IMR-90 (cell line): ENCODE results near the gene AAMDC. TPM values are rescaled to one million over a fixed set of nuclear protein-coding genes. Genes with fewer than 3 reads are reported as not detected.

Source experiments
- ATAC-seq: fragments of 200-7000 bp; cut with Tn5 transposase; 2 replicates; pipeline ENCODE4 v1.9.1; 2020; ENCODE audit warnings: low read depth, mild to moderate bottlenecking, moderate library complexity
- BruUV-seq: library from RNA; stranded (reverse); fragments of 400-500 nt; replicated peaks from 2 replicates; lab custom pipeline; 2021; lab: Mats Ljungman, UMichigan
- CTCF ChIA-PET: fragments of 300-600 bp; formaldehyde crosslinking; extraction: SDS; loops from one replicate; lab custom pipeline; 2021; ENCODE audit warnings: antibody characterized with exemption; lab: Yijun Ruan, JAX
- POLR2A ChIA-PET: fragments of 300-600 bp; sonication (Branson Sonifier 250); formaldehyde crosslinking; loops from one replicate; lab custom pipeline; 2022; ENCODE audit warnings: antibody characterized with exemption; ENCODE audit not compliant: unreplicated experiment; lab: Charles Lee
- DNase-seq: peaks from one replicate; pipeline ENCODE4 v3.0.0; 2013
- H2AFZ ChIP-seq: replicated peaks from 2 replicates; pipeline ENCODE3; 2013; ENCODE audit warnings: low read length, mild to moderate bottlenecking; ENCODE audit not compliant: poor library complexity
- H2AK5ac ChIP-seq: 2 replicates; pipeline ENCODE4 v1.6.1; 2013; ENCODE audit warnings: low read depth, low read length, inconsistent platforms
- H2AK9ac ChIP-seq: replicated peaks from 2 replicates; pipeline ENCODE3; 2013; ENCODE audit warnings: mild to moderate bottlenecking, low read depth, low read length, moderate library complexity; ENCODE audit not compliant: poor library complexity
- H2BK120ac ChIP-seq: 2 replicates; pipeline ENCODE4 v1.6.1; 2013; ENCODE audit warnings: low read depth, low read length, inconsistent platforms
- H2BK15ac ChIP-seq: 3 replicates; pipeline ENCODE4 v1.6.1; 2013; ENCODE audit warnings: low read depth, low read length, inconsistent platforms
- H2BK20ac ChIP-seq: 2 replicates; pipeline ENCODE4 v1.6.1; 2013; ENCODE audit warnings: low read depth, mild to moderate bottlenecking, inconsistent platforms, low read length, moderate library complexity
- H2BK5ac ChIP-seq: 2 replicates; pipeline ENCODE4 v1.6.1; 2013; ENCODE audit warnings: mild to moderate bottlenecking, low read depth, low read length, inconsistent platforms; ENCODE audit not compliant: poor library complexity, severe bottlenecking
- H3K14ac ChIP-seq: replicated peaks from 2 replicates; pipeline ENCODE4 v1.6.1; 2013; ENCODE audit warnings: low read depth, low read length, inconsistent platforms
- H3K18ac ChIP-seq: 2 replicates; pipeline ENCODE4 v1.6.1; 2013; ENCODE audit warnings: low read depth, low read length, control low read depth
- H3K23ac ChIP-seq: 2 replicates; pipeline ENCODE4 v1.6.1; 2013; ENCODE audit warnings: low read depth, low read length, inconsistent platforms
- H3K27ac ChIP-seq: 2 replicates; pipeline ENCODE4 v1.5.1; 2013; ENCODE audit warnings: mild to moderate bottlenecking, control low read depth, low read length; ENCODE audit not compliant: insufficient read depth
- H3K27me3 ChIP-seq: 2 replicates; pipeline ENCODE4 v1.6.1; 2013; ENCODE audit warnings: low read length; ENCODE audit not compliant: control insufficient read depth, insufficient read depth
- H3K36me3 ChIP-seq: 2 replicates; pipeline ENCODE4 v1.6.1; 2013; ENCODE audit warnings: low read length, mixed read lengths; ENCODE audit not compliant: control insufficient read depth, insufficient read depth
- H3K4ac ChIP-seq: 2 replicates; pipeline ENCODE4 v1.6.1; 2013; ENCODE audit warnings: low read depth, low read length, inconsistent platforms
- H3K4me1 ChIP-seq: 2 replicates; pipeline ENCODE4 v1.6.1; 2013; ENCODE audit warnings: low read length, mixed read lengths; ENCODE audit not compliant: control insufficient read depth, insufficient read depth
- H3K4me2 ChIP-seq: 2 replicates; pipeline ENCODE4 v1.6.1; 2013; ENCODE audit warnings: low read depth, mild to moderate bottlenecking, control low read depth, low read length, moderate library complexity
- H3K4me3 ChIP-seq: 2 replicates; pipeline ENCODE4 v1.5.1; 2013; ENCODE audit warnings: low read depth, mild to moderate bottlenecking, control low read depth, low read length, moderate library complexity; ENCODE audit not compliant: insufficient read depth
- H3K56ac ChIP-seq: 2 replicates; pipeline ENCODE4 v1.6.1; 2013; ENCODE audit warnings: low read length, inconsistent platforms; ENCODE audit not compliant: insufficient read depth; ENCODE audit errors: extremely low read depth
- H3K79me1 ChIP-seq, 2 experiments: 2 replicates each; pipeline ENCODE4 v1.6.1; 2013; ENCODE audit warnings: low read length in 2 of 2, inconsistent platforms in 1 of 2, low read depth in 1 of 2
- H3K9ac ChIP-seq: 2 replicates; pipeline ENCODE4 v1.6.1; 2013; ENCODE audit warnings: low read depth, low read length, control low read depth
- H3K9me1 ChIP-seq: 2 replicates; pipeline ENCODE4 v1.6.1; 2013; ENCODE audit warnings: low read length, inconsistent platforms; ENCODE audit not compliant: insufficient read depth
- H3K9me3 ChIP-seq: 2 replicates; pipeline ENCODE4 v1.6.1; 2013; ENCODE audit warnings: low read length; ENCODE audit not compliant: control insufficient read depth, insufficient read depth
- H4K20me1 ChIP-seq: 2 replicates; pipeline ENCODE4 v1.6.1; 2013; ENCODE audit warnings: low read length, inconsistent platforms; ENCODE audit not compliant: insufficient read depth
- H4K5ac ChIP-seq: 2 replicates; pipeline ENCODE4 v1.6.1; 2013; ENCODE audit warnings: mild to moderate bottlenecking, low read depth, low read length, control low read depth
- H4K8ac ChIP-seq, 2 experiments: 2 replicates each; pipeline ENCODE4 v1.6.1; 2013; ENCODE audit warnings: low read depth in 2 of 2, low read length in 2 of 2, control low read depth in 1 of 2, inconsistent platforms in 1 of 2
- H4K91ac ChIP-seq: 2 replicates; pipeline ENCODE4 v1.6.1; 2013; ENCODE audit warnings: low read depth, low read length, inconsistent platforms; ENCODE audit not compliant: insufficient read depth
- BHLHE40 ChIP-seq: fragments of 150-350 bp; IDR thresholded peaks from 2 replicates; pipeline ENCODE4 v1.6.1; 2016; ENCODE audit warnings: mild to moderate bottlenecking, low read depth, low read length
- CEBPB ChIP-seq: IDR thresholded peaks from 2 replicates; pipeline ENCODE4 v1.6.1; 2012; ENCODE audit warnings: low read depth, low read length, improper control_type of control experiment
- FOS ChIP-seq: fragments of 150-350 bp; IDR thresholded peaks from 2 replicates; pipeline ENCODE4 v1.6.1; 2016; ENCODE audit warnings: low read depth, low read length
- MAFK ChIP-seq: IDR thresholded peaks from 2 replicates; pipeline ENCODE4 v1.6.1; 2012; ENCODE audit warnings: low read depth, low read length, improper control_type of control experiment
- MAZ ChIP-seq: IDR thresholded peaks from 2 replicates; pipeline ENCODE4 v1.6.1; 2012; ENCODE audit warnings: low read depth, mild to moderate bottlenecking, low read length, improper control_type of control experiment, moderate library complexity, borderline replicate concordance
- MXI1 ChIP-seq: IDR thresholded peaks from 2 replicates; pipeline ENCODE4 v1.6.1; 2012; ENCODE audit warnings: low read depth, mild to moderate bottlenecking, low read length, moderate library complexity, borderline replicate concordance
- NFE2L2 ChIP-seq: fragments of 150-350 bp; IDR thresholded peaks from 2 replicates; pipeline ENCODE4 v1.6.1; 2016; ENCODE audit warnings: low read depth, mild to moderate bottlenecking, low read length
- POLR2A ChIP-seq: IDR thresholded peaks from 2 replicates; pipeline ENCODE4 v1.6.1; 2012; ENCODE audit warnings: mild to moderate bottlenecking, low read depth, low read length
- RCOR1 ChIP-seq: IDR thresholded peaks from 2 replicates; pipeline ENCODE4 v1.6.1; 2012; ENCODE audit warnings: mild to moderate bottlenecking, low read length, improper control_type of control experiment; ENCODE audit not compliant: insufficient replicate concordance
- SMC3 ChIP-seq: fragments of 150-350 bp; IDR thresholded peaks from 2 replicates; pipeline ENCODE4 v1.6.1; 2016; ENCODE audit warnings: low read depth, mild to moderate bottlenecking, antibody characterized with exemption, low read length, moderate library complexity
- WGBS, 2 experiments: methylation state at CpG; one replicate each; pipeline versions ENCODE4 v1.1.5 to v1.1.7; 2013; ENCODE audit warnings: missing lambda C conversion rate in 2 of 2; ENCODE audit not compliant: insufficient read length in 1 of 2; ENCODE audit errors: extremely low coverage in 2 of 2; 5-methylcytosine and 5-hydroxymethylcytosine counted together
- dilution Hi-C: fragments of 300-500 bp; cut with HindIII; formaldehyde crosslinking; loops from one replicate; pipeline ENCODE4 v1.14.3; 2018; ENCODE audit warnings: low sequenced_read_pairs; ENCODE audit not compliant: unreplicated experiment
- in situ Hi-C: fragments of 300-500 bp; cut with MboI; formaldehyde crosslinking; loops from 3 replicates; pipeline ENCODE4 v1.14.3; 2019; ENCODE audit warnings: low sequenced_read_pairs, inconsistent platforms, mixed read lengths
- intact Hi-C: fragments of 100-400 bp; cut with micrococcal nuclease; formaldehyde crosslinking; loops from 2 replicates; pipeline ENCODE4 v1.10.0; 2022
- polyA plus RNA-seq, 3 experiments: library from polyadenylated mRNA; depleted of rRNA; stranded (reverse); fragments of >200 nt; gene quantifications; 2 replicates each; pipeline ENCODE4 v1.2.3, GENCODE V29; 2012; ENCODE audit warnings: low replicate concordance in 1 of 3
- total RNA-seq: library from RNA; depleted of rRNA; stranded (reverse); fragments of >200 nt; gene quantifications from 2 replicates; pipeline ENCODE4 v1.2.3, GENCODE V29; 2012
- TF ChIP-seq, protein P1 (sequence below): fragments of 150-350 bp; IDR thresholded peaks from 2 replicates; pipeline ENCODE4 v1.6.1; 2016; ENCODE audit warnings: low read depth, mild to moderate bottlenecking, low read length, moderate library complexity, borderline replicate concordance
- TF ChIP-seq, protein P2 (sequence below): conservative IDR thresholded peaks from 2 replicates; pipeline ENCODE4 v1.5.1; 2012; ENCODE audit warnings: mild to moderate bottlenecking, low read depth, low read length, improper control_type of control experiment
- TF ChIP-seq, protein P3 (sequence below): fragments of 150-350 bp; IDR thresholded peaks from 2 replicates; pipeline ENCODE4 v1.6.1; 2017; ENCODE audit warnings: mild to moderate bottlenecking, antibody characterized with exemption, low read length, low read depth

The AAMDC gene
- total and polyA plus RNA-seq, 2 of the 4 experiments (the other 2 are of a cell fraction), result 15.8 to 47.6 TPM

DNA sequence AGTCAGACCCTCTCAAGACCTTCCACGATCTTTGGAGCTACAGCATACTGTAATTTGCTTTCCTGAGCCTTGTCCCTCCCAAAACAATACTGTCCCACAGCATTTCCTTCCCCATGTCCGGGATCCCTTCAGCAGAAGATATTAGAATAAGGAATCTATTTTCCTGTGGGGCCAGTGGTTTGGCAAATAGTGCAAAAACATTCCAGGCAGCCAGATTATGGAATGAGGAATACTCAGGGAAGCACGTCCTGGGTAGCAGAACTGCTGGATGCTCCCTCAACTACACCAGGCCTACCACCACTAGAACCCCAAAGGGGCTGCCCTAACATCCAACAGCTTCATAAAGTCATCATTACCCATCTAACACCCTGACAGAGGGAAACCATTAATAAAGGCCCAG, 61.5 kb downstream of the AAMDC start:
- CTCF ChIA-PET, result no interaction called here
- in situ Hi-C loops (no loop called here), intact Hi-C loops (no loop called here), dilution Hi-C loops (no loop called here)
- DNase-seq (no peak), ATAC-seq (no peak)
- no peaks in the 10 kb centered on the region for H3K9me3 ChIP-seq
- H3K18ac ChIP-seq, result no peak overlapping the region
- WGBS, 2 experiments, result no CpG with 5 or more reads among the region's 3 CpGs
- no peak overlapping the region for H3K9ac ChIP-seq
- peaks cover 19% of the 10 kb centered on the region for H3K36me3 ChIP-seq
- H2BK120ac ChIP-seq, result no peak overlapping the region
- H2BK15ac ChIP-seq, result no peak overlapping the region
- no peak overlapping the region for H2BK5ac ChIP-seq
- H3K9me1 ChIP-seq, result peaks cover 26% of the 10 kb centered on the region
- POLR2A ChIA-PET, result no interaction called here
- H3K27me3 ChIP-seq, result no peaks in the 10 kb centered on the region
- H3K23ac ChIP-seq, result no peak overlapping the region
- H4K5ac ChIP-seq, result no peak overlapping the region
- 0 out of 4 replicates have a peak overlapping the region, but pooled peaks of 1 of the 2 experiments have one; percentile 2 for H4K8ac ChIP-seq
- TF ChIP-seq CEBPB, result no peak
- no peak for TF ChIP-seq NFE2L2
- TF ChIP-seq SMC3, result no peak
- TF ChIP-seq BHLHE40, result no peak
- no peak for TF ChIP-seq RCOR1
- TF ChIP-seq POLR2A, result no peak
- no peak for TF ChIP-seq MAFK
- no peak for TF ChIP-seq MAZ
- TF ChIP-seq, protein P1, sequence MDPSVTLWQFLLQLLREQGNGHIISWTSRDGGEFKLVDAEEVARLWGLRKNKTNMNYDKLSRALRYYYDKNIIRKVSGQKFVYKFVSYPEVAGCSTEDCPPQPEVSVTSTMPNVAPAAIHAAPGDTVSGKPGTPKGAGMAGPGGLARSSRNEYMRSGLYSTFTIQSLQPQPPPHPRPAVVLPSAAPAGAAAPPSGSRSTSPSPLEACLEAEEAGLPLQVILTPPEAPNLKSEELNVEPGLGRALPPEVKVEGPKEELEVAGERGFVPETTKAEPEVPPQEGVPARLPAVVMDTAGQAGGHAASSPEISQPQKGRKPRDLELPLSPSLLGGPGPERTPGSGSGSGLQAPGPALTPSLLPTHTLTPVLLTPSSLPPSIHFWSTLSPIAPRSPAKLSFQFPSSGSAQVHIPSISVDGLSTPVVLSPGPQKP, result no peak
- TF ChIP-seq FOS, result no peak
- TF ChIP-seq, protein P2, sequence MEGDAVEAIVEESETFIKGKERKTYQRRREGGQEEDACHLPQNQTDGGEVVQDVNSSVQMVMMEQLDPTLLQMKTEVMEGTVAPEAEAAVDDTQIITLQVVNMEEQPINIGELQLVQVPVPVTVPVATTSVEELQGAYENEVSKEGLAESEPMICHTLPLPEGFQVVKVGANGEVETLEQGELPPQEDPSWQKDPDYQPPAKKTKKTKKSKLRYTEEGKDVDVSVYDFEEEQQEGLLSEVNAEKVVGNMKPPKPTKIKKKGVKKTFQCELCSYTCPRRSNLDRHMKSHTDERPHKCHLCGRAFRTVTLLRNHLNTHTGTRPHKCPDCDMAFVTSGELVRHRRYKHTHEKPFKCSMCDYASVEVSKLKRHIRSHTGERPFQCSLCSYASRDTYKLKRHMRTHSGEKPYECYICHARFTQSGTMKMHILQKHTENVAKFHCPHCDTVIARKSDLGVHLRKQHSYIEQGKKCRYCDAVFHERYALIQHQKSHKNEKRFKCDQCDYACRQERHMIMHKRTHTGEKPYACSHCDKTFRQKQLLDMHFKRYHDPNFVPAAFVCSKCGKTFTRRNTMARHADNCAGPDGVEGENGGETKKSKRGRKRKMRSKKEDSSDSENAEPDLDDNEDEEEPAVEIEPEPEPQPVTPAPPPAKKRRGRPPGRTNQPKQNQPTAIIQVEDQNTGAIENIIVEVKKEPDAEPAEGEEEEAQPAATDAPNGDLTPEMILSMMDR, result no peak
- TF ChIP-seq, protein P3, sequence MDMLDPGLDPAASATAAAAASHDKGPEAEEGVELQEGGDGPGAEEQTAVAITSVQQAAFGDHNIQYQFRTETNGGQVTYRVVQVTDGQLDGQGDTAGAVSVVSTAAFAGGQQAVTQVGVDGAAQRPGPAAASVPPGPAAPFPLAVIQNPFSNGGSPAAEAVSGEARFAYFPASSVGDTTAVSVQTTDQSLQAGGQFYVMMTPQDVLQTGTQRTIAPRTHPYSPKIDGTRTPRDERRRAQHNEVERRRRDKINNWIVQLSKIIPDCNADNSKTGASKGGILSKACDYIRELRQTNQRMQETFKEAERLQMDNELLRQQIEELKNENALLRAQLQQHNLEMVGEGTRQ, result no peak
- TF ChIP-seq MXI1, result no peak
- H3K14ac ChIP-seq, result no peak overlapping the region
- no peak overlapping the region for H3K4ac ChIP-seq
- H3K4me1 ChIP-seq, result peaks cover 17% of the 10 kb centered on the region
- H2BK20ac ChIP-seq, result no peak overlapping the region
- H2AK5ac ChIP-seq, result no peak overlapping the region
- no peak overlapping the region for H3K56ac ChIP-seq
- H3K4me2 ChIP-seq, result no peak overlapping the region
- no peak overlapping the region for H3K27ac ChIP-seq
- peaks cover 5% of the 10 kb centered on the region; the same call in 1 of the 2 replicates for H4K20me1 ChIP-seq
- BruUV-seq, result no TSS peak
- H3K79me1 ChIP-seq, result peaks cover 0 to 23% of the 10 kb centered on the region in 2 experiments; a peak in 3 of 4 replicates
- no peak overlapping the region for H4K91ac ChIP-seq
- no peak overlapping the region for H2AFZ ChIP-seq
- H2AK9ac ChIP-seq, result no peak overlapping the region
- H3K4me3 ChIP-seq, result no peak overlapping the region
